NCI-H1092 treated with DMSO at 0.1 percent for 48 hours (cell line): Measurements from ENCODE around the gene NOVA1.
"Not testable (repeated sequence)": the region's sequence is repeated elsewhere in the genome, so short reads cannot be mapped to it uniquely, and the experiment has no call there.

Source experiments
- DNase-seq: peaks from one replicate; lab custom pipeline; 2025; lab: John Stamatoyannopoulos, UW

Gene NOVA1, protein sequence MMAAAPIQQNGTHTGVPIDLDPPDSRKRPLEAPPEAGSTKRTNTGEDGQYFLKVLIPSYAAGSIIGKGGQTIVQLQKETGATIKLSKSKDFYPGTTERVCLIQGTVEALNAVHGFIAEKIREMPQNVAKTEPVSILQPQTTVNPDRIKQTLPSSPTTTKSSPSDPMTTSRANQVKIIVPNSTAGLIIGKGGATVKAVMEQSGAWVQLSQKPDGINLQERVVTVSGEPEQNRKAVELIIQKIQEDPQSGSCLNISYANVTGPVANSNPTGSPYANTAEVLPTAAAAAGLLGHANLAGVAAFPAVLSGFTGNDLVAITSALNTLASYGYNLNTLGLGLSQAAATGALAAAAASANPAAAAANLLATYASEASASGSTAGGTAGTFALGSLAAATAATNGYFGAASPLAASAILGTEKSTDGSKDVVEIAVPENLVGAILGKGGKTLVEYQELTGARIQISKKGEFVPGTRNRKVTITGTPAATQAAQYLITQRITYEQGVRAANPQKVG

DNA sequence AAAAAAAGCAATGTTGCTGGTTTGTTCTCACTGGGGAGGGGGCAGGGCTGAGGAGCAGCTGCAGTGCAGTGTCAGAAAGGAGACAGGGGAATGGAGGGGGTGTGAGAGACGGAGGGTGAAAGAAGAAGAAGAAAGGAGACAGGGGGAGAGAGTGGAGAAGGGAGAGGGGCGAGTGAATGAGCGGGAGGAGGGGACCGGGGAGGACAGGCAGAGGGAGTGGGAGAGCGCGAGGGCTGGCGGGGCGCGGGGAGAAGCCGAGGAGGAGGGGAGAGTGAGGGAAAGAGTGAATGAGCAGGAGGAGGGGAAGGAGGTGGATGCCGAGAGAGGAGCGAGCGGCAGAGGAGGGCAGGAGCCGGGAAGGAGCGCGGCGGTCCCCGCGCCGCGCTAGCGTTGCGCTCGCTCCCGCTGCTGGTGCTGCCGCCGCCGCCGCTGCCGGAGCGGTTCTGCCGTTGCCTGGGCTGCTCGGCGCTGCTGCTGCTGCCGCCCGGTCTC is at the start of gene NOVA1:
TSS of gene NOVA1 (minus strand) at position 445 of the 492 bp plus-strand sequence. CDS start 597 bp downstream, outside the sequence.
- peak; percentile 91 for DNase-seq

DNA sequence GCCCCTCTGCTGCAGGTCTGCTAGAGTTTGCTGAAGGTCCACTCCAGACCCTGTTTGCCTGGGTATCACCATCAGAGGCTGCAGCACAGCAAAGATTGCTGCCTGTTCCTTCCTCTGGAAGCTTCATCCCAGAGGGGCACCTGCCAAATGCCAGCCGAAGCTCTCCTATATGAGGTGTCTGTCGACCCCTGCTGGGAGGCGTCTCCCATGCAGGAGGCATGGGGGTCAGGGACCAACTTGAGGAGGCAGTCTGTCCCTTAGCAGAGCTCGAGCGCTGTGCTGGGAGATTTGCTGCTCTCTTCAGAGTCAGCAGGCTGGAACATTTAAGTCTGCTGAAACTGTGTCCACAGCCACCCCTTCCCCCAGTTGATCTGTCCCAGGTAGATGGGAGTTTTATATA is 47.2 kb upstream of the NOVA1 start:
- DNase-seq, result not testable (repeated sequence)

DNA sequence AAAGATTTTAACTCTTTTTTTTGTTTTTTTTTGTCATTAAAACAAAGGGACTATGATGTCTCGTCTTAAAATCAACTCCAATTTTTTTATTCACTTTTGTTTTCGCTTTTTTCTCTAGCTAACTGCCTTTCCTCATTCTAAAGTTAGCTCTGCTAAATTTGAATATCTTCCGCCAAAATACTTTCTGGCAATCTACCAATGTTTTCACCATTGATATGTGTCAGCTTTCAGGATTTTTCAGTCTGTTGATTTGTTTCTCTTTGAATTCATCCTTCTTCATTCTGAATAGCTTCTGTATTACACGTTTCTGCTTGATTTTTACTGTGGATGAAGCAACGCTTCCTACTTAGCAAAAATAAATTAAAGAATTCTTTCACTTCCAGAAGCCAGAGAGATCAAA is 38.7 kb upstream of the NOVA1 start:
- no peak for DNase-seq

DNA sequence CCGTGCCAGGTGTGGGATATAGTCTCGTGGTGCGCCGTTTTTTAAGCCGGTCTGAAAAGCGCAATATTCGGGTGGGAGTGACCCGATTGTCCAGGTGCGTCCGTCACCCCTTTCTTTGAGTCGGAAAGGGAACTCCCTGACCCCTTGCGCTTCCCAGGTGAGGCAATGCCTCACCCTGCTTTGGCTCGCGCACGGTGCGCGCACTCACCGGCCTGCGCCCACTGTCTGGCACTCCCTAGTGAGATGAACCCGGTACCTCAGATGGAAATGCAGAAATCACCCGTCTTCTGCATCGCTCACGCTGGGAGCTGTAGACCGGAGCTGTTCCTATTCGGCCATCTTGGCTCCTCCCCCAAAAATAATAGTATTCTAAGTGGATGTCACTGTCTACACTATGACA is 37.1 kb upstream of the NOVA1 start:
- DNase-seq, result not testable (repeated sequence)

DNA sequence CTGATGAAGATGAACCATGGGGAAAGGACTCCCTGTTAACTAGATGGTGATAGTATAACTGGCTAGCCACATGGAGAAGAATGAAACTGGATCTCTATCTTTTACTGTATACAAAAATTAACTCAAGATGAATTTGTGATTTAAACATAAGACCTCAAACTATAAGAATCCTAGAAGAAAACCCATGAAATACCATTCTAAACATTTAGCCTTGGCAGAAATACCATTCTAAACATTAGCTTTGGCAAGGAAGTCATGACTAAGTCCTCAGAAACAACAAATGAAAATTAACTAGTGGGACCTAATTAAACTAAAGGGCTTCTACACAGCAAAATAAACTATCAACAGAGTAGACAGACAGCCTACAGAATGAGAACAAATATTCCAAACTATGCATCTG is 28.4 kb upstream of the NOVA1 start:
- no peak for DNase-seq

DNA sequence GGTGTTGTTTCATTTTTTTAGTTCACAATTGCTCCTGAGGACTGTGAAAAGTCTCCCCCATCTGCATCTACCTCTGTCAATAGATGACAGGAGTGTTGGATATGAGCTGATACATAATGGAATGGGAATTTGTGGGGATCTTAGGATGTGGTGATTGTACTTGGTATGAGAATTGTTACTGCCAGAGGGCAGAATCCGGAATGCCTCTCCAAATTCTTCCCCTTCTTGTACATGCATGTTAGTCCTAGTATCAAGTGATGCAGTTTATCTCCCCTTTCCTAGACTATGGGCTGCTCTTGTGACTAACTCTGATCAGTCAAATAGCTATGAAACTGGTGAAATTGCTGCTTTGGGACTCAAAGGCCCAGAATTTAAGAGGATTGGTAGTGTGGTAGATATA is 24.8 kb upstream of the NOVA1 start:
- no peak for DNase-seq

DNA sequence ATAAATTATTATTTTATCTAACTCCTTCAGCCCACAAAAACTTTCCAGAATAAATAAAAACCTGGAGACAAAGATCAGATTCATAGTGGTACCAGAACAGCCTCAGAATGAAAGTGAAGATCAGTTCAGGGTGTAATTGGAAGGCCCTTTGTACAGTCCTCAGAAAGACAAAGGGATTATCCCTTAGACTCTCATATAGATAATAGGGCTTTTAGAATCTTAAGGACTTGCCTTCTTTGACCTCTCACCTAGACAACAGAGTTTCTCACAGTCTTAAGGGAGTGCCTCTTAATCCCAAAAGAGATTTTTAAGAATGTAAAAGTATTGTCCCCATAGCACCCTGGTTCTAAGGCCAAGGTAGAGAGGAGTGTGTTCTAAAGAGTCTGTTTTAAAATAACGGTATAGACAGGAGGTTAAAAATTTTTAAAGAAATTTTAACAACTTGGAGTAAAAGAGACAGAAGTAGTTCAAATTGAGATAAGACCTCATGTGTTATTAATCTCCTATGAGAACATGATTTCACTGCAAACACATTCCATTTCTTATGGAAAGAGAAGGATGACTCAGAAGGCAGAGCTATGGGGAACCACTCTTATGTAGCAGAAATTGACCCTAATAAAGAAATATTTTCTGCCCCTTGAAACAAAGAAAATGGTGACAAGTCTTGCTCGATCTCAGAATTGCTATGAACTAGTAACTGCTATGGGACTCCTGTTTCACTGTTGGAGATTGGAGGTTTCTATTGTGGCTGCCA is 24.2 kb upstream of the NOVA1 start:
- no peak for DNase-seq

DNA sequence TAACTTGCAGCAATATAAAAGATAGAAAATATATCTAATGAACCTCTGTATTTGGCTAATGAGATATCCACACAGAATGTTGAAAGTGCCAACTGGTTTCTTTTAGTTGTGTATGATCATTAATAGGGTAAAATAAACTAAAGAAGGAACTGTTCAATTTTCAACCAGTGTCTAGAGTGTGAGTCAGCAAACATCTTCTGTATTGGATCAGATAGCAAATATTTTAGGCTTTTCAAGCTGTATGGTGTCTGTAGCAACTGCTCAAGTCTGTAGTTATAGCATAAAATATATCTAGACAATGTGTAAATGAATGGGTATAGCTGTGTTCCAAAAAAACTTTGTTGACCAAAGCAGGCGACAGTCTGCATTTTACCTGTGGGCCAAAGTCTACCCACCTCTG is 23.5 kb upstream of the NOVA1 start:
- DNase-seq, result no peak

DNA sequence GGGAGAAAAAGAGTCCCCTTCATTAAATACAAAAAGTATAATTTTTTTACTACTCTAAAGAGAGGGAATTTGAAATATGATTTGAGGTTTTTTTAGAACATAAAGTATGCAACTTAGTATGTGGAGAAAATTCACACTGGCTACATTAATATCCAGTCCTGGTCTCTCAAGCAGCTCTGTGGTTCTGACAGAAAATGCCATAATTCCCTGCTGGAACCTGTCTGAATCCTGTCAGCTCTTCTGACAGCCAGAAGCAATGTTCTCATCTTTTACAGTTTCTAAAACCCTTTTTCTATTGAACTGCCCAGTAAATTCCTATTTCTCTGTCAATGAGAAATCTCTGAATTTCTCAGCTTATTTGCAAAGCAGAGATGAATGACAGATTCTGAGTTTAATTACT is 13.4 kb upstream of the NOVA1 start:
- DNase-seq, result no peak

DNA sequence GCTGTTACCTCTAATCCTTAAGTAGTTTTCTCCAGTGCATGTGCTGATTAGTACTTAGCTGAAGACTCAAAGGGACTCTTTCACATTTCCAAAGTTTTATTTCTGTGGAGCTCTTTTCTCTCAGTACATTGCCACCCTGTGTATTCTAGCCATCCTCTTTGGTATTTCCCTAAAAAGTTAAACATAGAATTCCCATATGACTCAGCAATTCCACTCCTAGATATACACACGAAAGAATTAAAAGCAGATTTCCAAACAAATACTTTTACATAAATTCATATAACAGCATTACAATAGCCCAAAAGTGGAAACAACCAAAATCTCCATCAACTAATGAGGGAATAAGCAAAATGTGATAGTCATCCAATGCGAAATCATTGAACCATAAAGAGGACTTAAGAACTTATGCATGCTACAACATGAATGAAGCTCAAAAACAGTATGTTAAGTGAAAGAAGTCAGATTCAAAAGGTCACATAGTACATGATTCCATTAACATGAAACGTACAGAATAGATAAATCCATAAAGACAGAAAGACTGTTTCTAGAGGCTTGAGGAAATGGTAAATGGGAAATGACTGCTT is 9.0 kb upstream of the NOVA1 start:
- no peak for DNase-seq

DNA sequence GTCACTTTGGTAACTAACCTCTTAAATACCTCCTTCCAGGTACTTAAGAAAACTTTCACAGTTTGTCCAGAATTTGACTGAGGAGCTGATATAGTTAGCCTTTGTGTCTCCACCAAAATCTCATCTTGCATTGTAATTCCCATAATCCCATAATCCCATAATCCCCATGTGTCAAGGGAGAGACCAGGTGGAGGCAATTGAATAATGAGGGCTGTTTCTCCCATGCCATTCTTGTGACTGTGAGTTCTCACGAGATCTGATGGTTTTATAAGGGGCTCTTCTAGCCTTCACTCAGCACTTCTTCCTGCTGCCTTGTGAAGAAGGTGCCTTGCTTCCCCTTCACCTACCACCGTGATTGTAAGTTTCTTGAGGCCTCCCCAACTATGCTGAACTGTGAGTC is 7.8 kb upstream of the NOVA1 start:
- DNase-seq, result no peak

DNA sequence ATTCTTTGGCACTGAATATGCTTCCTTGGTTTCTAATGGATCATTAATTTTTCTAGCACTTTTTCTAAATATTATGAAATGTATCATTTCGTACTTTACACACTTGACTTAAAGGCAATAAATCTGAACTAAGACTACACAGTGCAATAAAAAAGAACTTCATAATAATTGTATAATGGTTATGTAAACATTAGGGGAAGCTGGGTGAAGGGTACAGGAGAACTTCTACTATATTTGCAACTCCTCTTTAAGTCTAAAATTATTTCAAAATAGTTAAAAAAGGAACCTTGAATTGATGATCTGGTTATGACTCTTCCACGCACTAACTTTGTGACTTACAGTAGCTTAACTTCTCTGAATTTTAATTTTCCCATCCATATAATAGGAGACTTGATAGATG is 5.1 kb upstream of the NOVA1 start:
- no peak for DNase-seq

DNA sequence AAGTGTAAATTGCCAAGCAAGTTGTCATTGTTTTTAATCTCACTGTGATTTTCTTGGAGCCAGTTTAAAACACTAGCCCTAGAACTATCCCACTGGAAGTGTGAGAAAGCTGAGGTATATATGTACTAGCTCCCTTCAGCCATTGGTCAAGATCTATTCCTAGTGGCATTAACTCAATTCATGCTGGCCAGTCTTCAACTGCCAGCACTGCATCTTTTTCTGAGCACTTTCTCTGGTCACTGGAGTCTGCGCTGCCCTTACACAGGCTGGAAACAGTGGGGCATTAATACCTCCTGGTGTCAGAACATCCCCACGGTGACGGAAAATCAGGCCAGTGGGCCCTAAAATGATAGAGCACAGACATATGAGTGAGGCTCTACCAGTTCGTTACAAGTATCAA is 4.0 kb upstream of the NOVA1 start:
- DNase-seq, result no peak

DNA sequence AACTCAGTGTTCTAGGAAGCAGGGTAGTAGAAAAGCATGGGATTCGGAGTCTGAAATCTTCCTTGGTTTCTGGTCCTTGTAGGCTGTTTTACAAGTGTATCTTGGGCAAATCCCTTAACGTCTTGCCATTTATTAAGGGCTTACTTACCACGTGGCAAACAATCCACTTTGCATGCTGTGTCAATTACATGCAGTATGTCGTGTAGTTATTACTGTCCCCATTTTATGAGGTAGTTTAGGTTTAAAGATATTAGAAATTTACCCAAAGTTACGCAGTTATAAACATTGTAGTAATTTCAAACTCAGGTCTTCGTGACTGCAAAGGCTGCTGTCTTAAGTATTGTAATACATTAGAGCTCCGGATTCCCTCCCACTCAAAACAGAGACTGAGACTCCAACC is 1.5 kb upstream of the NOVA1 start:
- DNase-seq, result no peak

DNA sequence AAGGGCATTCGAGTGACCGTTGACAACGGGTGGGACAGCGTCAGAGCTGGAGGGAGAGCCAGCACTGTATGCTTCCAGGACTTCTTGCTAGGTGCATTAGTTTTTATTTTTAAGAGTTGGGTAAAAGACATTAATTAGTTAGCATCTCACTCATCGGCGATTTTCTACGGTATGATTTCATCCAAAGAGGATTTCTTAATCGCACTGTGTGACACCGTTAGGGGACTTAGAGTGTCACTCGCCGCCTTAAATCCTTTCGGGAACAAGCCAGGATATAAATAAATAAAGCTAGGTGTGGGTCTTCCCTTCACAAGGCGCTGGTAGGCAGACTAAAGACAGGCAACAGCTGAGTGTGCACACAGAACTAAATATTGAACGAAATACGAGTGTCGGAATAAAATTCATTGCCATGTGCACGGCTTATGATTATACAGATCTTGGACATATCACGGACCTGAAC is 869 bp upstream of the NOVA1 start:
- DNase-seq, result peak; percentile 58

DNA sequence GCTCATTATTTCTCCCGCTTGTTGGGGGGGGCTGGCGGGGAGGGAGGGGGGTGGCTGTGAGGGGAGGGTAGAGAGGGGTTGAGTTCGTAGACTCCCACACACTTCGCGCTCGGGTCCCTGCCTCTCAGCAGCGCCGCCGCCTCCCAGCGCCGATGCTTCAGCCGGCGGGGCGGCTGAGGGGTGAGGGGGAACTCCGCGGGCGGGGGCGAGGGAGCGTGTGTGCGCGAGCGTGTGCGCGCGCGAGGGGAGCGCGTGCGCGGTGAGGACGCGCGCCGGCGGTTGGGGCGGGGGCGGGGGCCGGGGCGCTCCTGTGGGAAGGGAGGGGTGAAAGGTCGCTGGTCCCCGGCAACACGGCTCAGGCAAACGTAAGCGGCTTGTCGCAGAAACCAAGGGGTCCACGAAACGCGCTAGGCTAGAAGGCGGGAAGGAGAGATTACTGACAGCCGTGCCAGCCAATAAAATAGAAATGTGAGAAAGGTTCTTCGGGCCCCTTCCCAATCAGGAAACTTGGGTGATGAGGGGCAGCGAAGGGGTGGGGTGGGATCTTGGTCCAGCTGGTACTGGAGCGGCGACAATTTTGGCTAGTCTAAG is 343 bp upstream of the NOVA1 start:
- DNase-seq, result peak; percentile 99

DNA sequence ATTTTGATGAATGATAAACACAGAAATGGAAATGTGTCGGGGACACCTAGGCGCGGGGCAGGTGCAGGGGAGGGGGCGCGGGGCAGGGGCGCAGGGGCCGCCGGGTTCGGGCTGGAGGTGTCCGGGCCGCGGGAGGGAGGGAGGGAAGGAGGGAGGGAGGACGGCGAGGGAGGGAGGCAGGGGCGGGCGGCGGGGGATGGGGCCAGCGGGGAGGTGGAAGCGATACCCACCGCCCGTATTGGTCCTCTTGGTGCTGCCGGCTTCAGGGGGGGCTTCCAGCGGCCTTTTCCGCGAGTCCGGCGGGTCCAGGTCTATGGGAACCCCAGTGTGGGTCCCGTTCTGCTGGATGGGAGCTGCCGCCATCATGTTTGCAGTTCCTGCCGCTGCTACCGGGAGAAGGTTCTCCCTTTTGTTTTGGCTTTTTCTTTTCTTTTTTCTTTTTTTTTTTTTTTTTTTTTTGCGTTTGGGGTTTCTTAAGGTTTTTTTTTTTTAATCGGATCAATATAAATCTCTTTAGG is 703 bp downstream of the NOVA1 start:
- DNase-seq, result peak; percentile 58

DNA sequence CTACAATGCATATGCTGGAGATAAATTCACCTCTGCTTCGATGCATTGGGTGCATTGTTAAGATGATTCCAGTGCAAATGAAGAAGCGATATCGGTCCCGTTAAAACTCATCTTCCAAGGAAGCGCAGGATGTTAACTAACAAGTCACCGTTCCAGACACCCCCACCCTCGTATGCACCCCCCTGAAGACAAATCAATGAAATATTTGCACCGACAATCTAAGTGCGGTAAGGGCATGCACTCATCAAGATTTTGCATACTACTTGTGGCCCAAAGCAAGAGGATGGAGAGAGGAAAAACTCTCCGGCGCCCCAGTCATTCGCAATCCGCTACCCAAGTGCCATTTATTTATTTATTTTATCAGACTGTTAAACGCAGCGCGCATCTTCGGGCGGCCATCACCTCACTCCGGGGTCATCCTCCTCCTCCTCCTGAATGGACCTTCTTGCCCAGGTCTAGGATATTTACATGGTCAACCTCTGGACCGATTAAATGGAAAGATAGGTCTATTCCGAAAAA is 1.2 kb downstream of the NOVA1 start:
- DNase-seq, result peak; percentile 58

DNA sequence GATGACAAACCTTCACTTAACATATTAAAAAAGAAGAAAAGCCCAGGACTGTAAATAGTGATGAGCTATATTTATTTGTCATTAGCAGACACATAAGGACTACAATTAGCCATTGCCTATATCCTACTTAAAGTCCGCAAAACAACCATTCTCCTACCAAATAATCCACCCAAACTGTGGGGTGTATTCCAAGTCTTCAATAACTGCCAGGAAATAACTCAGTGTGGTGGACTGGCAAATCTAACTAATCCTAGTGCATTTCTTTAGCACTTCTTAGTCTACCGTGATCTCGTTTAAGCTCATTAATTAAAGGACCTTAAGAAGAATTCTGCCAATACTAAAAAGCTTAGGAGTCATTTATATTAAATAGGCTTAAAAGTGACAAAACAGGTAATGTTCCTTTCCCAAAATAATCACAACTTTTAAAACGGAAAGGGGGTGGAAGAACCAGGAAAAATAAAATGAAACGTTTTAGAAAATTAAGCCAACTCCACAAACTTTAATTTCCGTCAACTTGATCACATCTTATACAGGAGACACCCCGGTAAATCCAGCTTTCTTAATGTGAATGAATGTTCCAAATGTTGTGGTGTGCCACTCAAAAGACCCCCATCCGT is 1.8 kb downstream of the NOVA1 start:
- peak; percentile 57 for DNase-seq

DNA sequence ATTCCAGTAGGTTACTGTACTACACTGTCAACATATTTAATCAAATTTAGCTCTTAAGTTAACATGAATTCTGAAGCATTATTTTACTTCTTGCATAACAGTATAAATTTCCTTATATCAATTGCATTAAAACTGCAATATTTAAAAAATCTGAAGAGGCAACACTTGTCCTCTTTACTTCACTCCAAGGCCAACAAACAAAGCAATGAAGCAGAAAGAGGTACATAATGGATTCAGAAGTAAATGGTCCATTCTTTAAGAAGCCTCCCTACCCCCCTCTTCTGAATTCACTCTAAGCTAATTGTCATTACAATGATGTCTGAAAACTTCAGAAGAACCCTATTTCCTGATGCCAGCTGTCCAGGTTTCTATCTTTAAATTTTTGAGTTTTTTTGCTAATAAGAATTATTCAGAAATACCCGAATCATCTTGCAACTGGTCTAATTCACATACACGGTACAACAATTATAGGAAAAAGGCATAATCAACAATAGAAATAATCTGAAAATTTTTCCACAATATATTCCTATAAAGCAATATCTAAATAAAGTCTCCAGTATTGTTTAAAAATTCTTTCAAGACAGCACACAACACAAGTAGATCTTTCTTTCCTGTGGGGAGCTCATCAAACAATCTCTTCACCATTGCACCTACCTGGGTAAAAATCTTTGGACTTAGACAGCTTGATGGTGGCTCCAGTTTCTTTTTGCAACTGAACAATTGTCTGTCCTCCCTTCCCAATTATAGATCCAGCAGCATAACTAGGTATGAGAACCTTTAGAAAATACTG is 2.9 kb downstream of the NOVA1 start:
- no peak for DNase-seq
